A673 (cell line): Measurements from ENCODE around the gene AKAP7. TPM values are rescaled to one million over a fixed set of nuclear protein-coding genes. Genes with fewer than 3 reads are reported as not detected.

Experiments used
- BruUV-seq: library from RNA; stranded (reverse); fragments of 400-500 nt; replicated peaks from 2 replicates; lab custom pipeline; 2021; lab: Mats Ljungman, UMichigan
- CTCF ChIA-PET: fragments of 300-600 bp; sonication (Branson Sonifier 250); formaldehyde crosslinking; loops from one replicate; lab custom pipeline; 2022; ENCODE audit warnings: antibody characterized with exemption; lab: Charles Lee
- POLR2A ChIA-PET: fragments of 300-600 bp; sonication (Branson Sonifier 250); formaldehyde crosslinking; loops from one replicate; lab custom pipeline; 2022; ENCODE audit warnings: antibody characterized with exemption; ENCODE audit not compliant: low non-redundant PET; lab: Charles Lee
- DNase-seq: peaks from one replicate; pipeline ENCODE4 v3.0.0-alpha.2; 2015; ENCODE audit warnings: low spot score
- H3K27ac ChIP-seq: fragments of 200-600 bp; sonication (generic); 2 replicates; pipeline ENCODE4 v1.5.1; 2016; ENCODE audit warnings: mixed run types, low read depth, mild to moderate bottlenecking, mixed read lengths, antibody characterized with exemption, low read length; ENCODE audit not compliant: poor library complexity, severe bottlenecking
- H3K27me3 ChIP-seq: fragments of 200-600 bp; sonication (generic); replicated peaks from 2 replicates; pipeline ENCODE4 v1.6.1; 2017; ENCODE audit warnings: mixed run types, low read depth, mild to moderate bottlenecking, mixed read lengths, antibody characterized with exemption, low read length; ENCODE audit not compliant: insufficient read depth, poor library complexity
- H3K36me3 ChIP-seq: fragments of 200-600 bp; sonication (generic); 2 replicates; pipeline ENCODE4 v1.6.1; 2016; ENCODE audit warnings: mixed run types, mild to moderate bottlenecking, mixed read lengths, antibody characterized with exemption, low read length; ENCODE audit not compliant: insufficient read depth, poor library complexity, severe bottlenecking
- H3K4me1 ChIP-seq: fragments of 200-600 bp; sonication (generic); 2 replicates; pipeline ENCODE4 v1.6.1; 2017; ENCODE audit warnings: mixed run types, mild to moderate bottlenecking, mixed read lengths, antibody characterized with exemption, low read length; ENCODE audit not compliant: insufficient read depth, poor library complexity, severe bottlenecking
- H3K4me3 ChIP-seq: fragments of 200-600 bp; sonication (generic); 2 replicates; pipeline ENCODE4 v1.5.1; 2016; ENCODE audit warnings: low read depth, mixed run types, mild to moderate bottlenecking, mixed read lengths, low read length; ENCODE audit not compliant: poor library complexity, severe bottlenecking
- H3K9me3 ChIP-seq: fragments of 200-600 bp; sonication (generic); 2 replicates; pipeline ENCODE4 v1.6.1; 2016; ENCODE audit warnings: mixed run types, low read depth, mild to moderate bottlenecking, mixed read lengths, antibody characterized with exemption, low read length; ENCODE audit not compliant: poor library complexity, severe bottlenecking
- EZH2 ChIP-seq: fragments of 200-600 bp; sonication (generic); IDR thresholded peaks from 2 replicates; pipeline ENCODE4 v1.6.1; 2017; ENCODE audit warnings: borderline replicate concordance, low read depth, mild to moderate bottlenecking, mixed read lengths, antibody characterized with exemption, low read length; ENCODE audit not compliant: poor library complexity, severe bottlenecking
- intact Hi-C: fragments of 100-400 bp; cut with micrococcal nuclease; formaldehyde crosslinking; loops from one replicate; pipeline ENCODE4 v1.10.0; 2022; ENCODE audit not compliant: unreplicated experiment
- total RNA-seq: library from RNA; stranded (reverse); gene quantifications from 2 replicates; pipeline ENCODE4 v1.2.3, GENCODE V29; 2021
- TF ChIP-seq, protein P1 (sequence below): fragments of 300-800, 200-600 bp; sonication (generic); conservative IDR thresholded peaks from 2 replicates; pipeline ENCODE4 v1.5.1; 2017; ENCODE audit warnings: low read depth, mild to moderate bottlenecking, antibody characterized with exemption, low read length, moderate library complexity, mixed read lengths

The AKAP7 gene
- total RNA-seq, 1 experiment from 2014 or later, result 59.5 TPM

GRCh38 chr6:131316654-131317053, 181.4 kb downstream of the AKAP7 start:
- ChIA-PET CTCF (no interaction called here), POLR2A (no interaction called here)
- no peak for TF ChIP-seq EZH2
- TF ChIP-seq, protein P1, sequence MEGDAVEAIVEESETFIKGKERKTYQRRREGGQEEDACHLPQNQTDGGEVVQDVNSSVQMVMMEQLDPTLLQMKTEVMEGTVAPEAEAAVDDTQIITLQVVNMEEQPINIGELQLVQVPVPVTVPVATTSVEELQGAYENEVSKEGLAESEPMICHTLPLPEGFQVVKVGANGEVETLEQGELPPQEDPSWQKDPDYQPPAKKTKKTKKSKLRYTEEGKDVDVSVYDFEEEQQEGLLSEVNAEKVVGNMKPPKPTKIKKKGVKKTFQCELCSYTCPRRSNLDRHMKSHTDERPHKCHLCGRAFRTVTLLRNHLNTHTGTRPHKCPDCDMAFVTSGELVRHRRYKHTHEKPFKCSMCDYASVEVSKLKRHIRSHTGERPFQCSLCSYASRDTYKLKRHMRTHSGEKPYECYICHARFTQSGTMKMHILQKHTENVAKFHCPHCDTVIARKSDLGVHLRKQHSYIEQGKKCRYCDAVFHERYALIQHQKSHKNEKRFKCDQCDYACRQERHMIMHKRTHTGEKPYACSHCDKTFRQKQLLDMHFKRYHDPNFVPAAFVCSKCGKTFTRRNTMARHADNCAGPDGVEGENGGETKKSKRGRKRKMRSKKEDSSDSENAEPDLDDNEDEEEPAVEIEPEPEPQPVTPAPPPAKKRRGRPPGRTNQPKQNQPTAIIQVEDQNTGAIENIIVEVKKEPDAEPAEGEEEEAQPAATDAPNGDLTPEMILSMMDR, result no peak

DNA sequence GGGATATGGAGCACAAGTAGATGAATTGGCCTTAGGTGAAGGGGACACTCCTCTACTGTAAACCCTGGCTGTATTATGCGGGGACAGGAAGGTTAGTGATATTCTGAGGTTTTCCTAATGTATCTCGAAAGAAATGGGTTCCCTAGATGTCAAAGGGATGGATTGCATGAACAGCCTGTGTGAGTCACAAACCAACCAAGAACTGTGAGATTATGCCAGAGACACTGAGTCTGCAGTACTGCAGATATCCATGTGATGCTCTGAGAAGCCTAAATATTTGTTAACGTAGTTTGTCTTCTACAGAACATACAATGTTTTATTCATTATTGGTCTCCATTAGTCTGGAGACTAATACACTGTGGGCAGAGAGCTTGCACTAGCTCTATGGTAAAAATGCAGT, 182.2 kb downstream of the AKAP7 start:
- CTCF ChIA-PET, result no interaction called here
- H3K4me1 ChIP-seq, result no peaks in the 10 kb centered on the region
- no peak overlapping the region for H3K27ac ChIP-seq
- H3K4me3 ChIP-seq, result no peak overlapping the region
- no peaks in the 10 kb centered on the region for H3K27me3 ChIP-seq
- H3K9me3 ChIP-seq, result no peaks in the 10 kb centered on the region
- BruUV-seq, result no TSS peak
- DNase-seq, result no peak
- TF ChIP-seq, protein P1, result no peak
- no peak for TF ChIP-seq EZH2
- no peaks in the 10 kb centered on the region for H3K36me3 ChIP-seq
- intact Hi-C loops, result no loop called here
- POLR2A ChIA-PET, result no interaction called here

More at GRCh38 chr6:131316654-131317053, 181.4 kb downstream of the AKAP7 start:
- Histone ChIP-seq H3K27me3 (no peaks in the 10 kb centered on the region), H3K9me3 (no peaks in the 10 kb centered on the region), H3K27ac (no peak overlapping the region), H3K36me3 (no peaks in the 10 kb centered on the region), H3K4me1 (no peaks in the 10 kb centered on the region), H3K4me3 (no peak overlapping the region)
- no peak for DNase-seq
- no TSS peak for BruUV-seq
- intact Hi-C loops, result no loop called here

DNA sequence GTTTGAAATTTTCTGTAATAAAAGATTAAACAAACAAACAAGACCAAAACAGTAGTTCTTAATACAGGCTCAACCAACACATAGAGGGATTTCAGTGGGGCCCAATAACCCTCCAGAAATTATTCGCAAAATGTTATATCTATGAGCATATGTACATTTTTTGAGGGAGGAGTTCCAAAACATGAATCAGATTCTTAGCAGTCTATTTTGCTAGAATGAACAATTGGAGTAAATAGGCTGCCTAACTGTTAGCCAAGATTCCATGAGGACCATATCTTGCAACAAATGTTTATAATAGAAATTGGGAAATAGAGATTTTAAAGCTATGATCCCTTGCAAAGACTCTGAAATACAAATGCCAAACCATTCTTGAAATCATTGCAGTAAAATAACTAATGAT, 186.3 kb downstream of the AKAP7 start:
- intact Hi-C loops, result no loop called here
- no peak overlapping the region for H3K27ac ChIP-seq
- BruUV-seq, result no TSS peak
- H3K27me3 ChIP-seq, result no peaks in the 10 kb centered on the region
- POLR2A ChIA-PET, result no interaction called here
- no peak for DNase-seq
- TF ChIP-seq, protein P1, result no peak
- no peak for TF ChIP-seq EZH2
- H3K4me3 ChIP-seq, result no peak overlapping the region
- H3K9me3 ChIP-seq, result no peaks in the 10 kb centered on the region
- H3K4me1 ChIP-seq, result no peaks in the 10 kb centered on the region
- CTCF ChIA-PET, result no interaction called here
- H3K36me3 ChIP-seq, result no peaks in the 10 kb centered on the region
